BLaER1 treated with 17β-estradiol and CSF1 and Interleukin-3, amounts not matched to agents 10 nM and 100 nM (cell line): ENCODE data around the gene ECHDC1.
"Not testable (repeated sequence)": the region's sequence is repeated elsewhere in the genome, so short reads cannot be mapped to it uniquely, and the experiment has no call there.

ENCODE experiments used
- H3K27ac ChIP-seq, 11 experiments: shearing (Covaris generic); formaldehyde crosslinking; 2 replicates each; pipeline ENCODE4 v1.8.1; 2022
- H3K27me3 ChIP-seq, 11 experiments: shearing (Covaris generic); formaldehyde crosslinking; 2 replicates each; pipeline ENCODE4 v1.8.1; 2022
- H3K36me3 ChIP-seq, 11 experiments: shearing (Covaris generic); formaldehyde crosslinking; 2 replicates each; pipeline ENCODE4 v1.8.1; 2022
- H3K4me1 ChIP-seq, 10 experiments: shearing (Covaris generic); formaldehyde crosslinking; 2 replicates each; pipeline ENCODE4 v1.8.1; 2022
- H3K4me2 ChIP-seq, 11 experiments: shearing (Covaris generic); formaldehyde crosslinking; 2 replicates each; pipeline ENCODE4 v1.8.1; 2022
- H3K4me3 ChIP-seq, 10 experiments: shearing (Covaris generic); formaldehyde crosslinking; 2 replicates each; pipeline ENCODE4 v1.8.1; 2022
- H3K9ac ChIP-seq, 11 experiments: shearing (Covaris generic); formaldehyde crosslinking; 2 replicates each; pipeline ENCODE4 v1.8.1; 2022
- H3K9me3 ChIP-seq, 11 experiments: shearing (Covaris generic); formaldehyde crosslinking; replicated peaks in 1 of 11; 2 replicates each; pipeline ENCODE4 v1.8.1; 2022
- H4K20me1 ChIP-seq, 11 experiments: shearing (Covaris generic); formaldehyde crosslinking; 2 replicates each; pipeline ENCODE4 v1.8.1; 2022
- Cebpa-rat ChIP-seq, 11 experiments: shearing (Covaris generic); IDR thresholded peaks; 2 replicates each; pipeline ENCODE4 v1.8.1; 2022

The ECHDC1 gene

DNA sequence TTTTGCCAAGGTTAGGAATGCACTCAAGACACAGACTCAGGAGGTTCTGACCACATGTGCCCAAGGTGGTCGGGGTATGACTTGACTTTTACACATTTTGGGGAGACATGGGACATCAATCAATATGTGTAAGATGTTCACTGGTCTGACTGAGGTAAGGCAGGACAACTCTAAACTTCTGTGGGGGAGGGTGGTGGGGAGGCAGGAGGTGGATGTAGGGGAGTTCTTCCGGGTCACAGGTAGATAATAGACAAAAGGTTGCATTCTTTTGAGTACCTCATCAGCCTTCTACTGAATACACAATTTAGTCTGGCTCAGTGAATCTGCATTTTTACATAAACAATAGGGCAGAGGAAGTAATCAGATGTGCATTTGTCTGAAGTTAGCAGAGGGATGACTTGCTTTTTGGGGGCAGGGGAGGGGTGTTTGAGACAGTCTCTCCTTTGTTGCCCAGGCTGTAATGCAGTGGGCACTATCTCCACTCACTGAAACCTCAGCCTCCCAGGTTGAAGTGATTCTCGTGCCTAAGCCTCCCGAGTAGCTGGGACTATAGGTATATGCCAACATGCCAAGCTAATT lies 10.9 kb downstream of the ECHDC1 start:
- Histone ChIP-seq H3K36me3 (peaks cover 22 to 63% (median 36%) of the 10 kb centered on the region in 11 experiments; a peak in 20 of 22 replicates), H3K4me2 (peak overlapping the region in 7 of 11 experiments; percentile 63 to 78 (median 75); a peak in 12 of 22 replicates), H3K27me3 (no peaks in the 10 kb centered on the region), H4K20me1 (peaks cover 0 to 65% (median 38%) of the 10 kb centered on the region in 11 experiments; a peak in 15 of 22 replicates), H3K4me3 (no peak overlapping the region), H3K9me3 (no peaks in the 10 kb centered on the region; a peak in 1 of 22 replicates), H3K9ac (no peak overlapping the region), H3K27ac (peak overlapping the region in 5 of 11 experiments; percentile 9 to 67 (median 52); a peak in 8 of 22 replicates), H3K4me1 (peaks cover 10 to 45% (median 29%) of the 10 kb centered on the region in 10 experiments; a peak in 19 of 20 replicates)
- TF ChIP-seq Cebpa-rat (IDR thresholded peaks at IDR 0.05) = no peak

DNA sequence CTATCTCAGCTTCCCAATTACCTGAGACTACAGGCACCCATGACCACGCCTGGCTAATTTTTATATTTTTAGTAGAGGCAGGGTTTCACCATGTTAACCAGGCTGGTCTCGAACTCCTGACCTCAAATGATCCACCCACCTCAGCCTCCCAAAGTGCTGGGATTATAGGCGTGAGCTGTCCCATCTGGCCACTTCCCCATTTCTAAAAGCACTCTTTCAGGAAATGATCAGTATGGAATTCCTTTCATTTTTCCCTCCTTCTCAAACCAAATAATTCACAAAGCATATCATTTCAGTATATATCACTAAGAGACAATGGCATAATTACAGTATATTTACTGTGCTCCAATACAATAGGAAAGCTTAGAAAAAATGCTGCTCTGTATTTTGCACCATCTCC lies 12.2 kb downstream of the ECHDC1 start:
- not testable (repeated sequence) for H3K27me3 ChIP-seq, H3K27ac ChIP-seq, H3K9me3 ChIP-seq, H3K4me3 ChIP-seq, H3K9ac ChIP-seq
- H4K20me1 ChIP-seq = peaks cover 0 to 53% (median 26%) of the 10 kb centered on the region in 11 experiments; a peak in 14 of 22 replicates
- H3K4me2 ChIP-seq = peak overlapping the region in 4 of 11 experiments; percentile 18 to 52 (median 30); a peak in 4 of 22 replicates
- peaks cover 10 to 45% (median 29%) of the 10 kb centered on the region in 10 experiments; a peak in 19 of 20 replicates for H3K4me1 ChIP-seq
- peaks cover 35 to 67% (median 49%) of the 10 kb centered on the region in 11 experiments for H3K36me3 ChIP-seq

DNA sequence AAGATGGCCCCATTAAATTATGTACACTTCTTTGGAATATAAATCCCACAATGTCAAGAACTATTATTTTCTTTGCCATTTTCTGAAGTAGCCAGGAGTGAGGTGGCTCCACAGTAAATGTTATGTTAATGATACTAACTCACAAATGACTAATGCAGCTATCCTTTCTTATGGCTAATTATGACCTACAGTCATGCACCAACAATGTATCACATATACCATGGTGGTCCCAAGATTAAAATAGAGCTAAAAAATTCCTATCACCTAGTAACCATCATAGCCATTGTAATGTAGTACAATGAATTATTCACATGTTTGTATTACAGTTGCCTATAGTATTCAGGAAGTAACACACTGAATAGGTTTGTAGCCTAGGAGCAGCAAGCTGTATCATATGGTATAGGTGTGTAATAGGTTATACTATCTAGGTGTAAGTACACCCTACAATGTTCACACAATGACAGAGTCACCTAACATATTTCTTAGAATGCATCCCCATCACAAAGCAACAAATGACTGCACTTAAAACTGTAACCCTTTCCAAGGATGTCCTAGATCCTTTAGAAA lies 15.3 kb downstream of the ECHDC1 start:
- H3K4me2 ChIP-seq = no peak overlapping the region
- no peak for TF ChIP-seq Cebpa-rat (IDR thresholded peaks at IDR 0.05)
- no peak overlapping the region for H3K27ac ChIP-seq
- peaks cover 0 to 23% (median 11%) of the 10 kb centered on the region in 10 experiments; a peak in 12 of 20 replicates for H3K4me1 ChIP-seq
- H3K36me3 ChIP-seq = peaks cover 57 to 96% (median 74%) of the 10 kb centered on the region in 11 experiments
- no peak overlapping the region for H3K4me3 ChIP-seq
- peaks cover 0 to 39% (median 15%) of the 10 kb centered on the region in 11 experiments; a peak in 11 of 22 replicates for H4K20me1 ChIP-seq
- no peaks in the 10 kb centered on the region for H3K27me3 ChIP-seq
- no peaks in the 10 kb centered on the region for H3K9me3 ChIP-seq
- no peak overlapping the region for H3K9ac ChIP-seq

DNA sequence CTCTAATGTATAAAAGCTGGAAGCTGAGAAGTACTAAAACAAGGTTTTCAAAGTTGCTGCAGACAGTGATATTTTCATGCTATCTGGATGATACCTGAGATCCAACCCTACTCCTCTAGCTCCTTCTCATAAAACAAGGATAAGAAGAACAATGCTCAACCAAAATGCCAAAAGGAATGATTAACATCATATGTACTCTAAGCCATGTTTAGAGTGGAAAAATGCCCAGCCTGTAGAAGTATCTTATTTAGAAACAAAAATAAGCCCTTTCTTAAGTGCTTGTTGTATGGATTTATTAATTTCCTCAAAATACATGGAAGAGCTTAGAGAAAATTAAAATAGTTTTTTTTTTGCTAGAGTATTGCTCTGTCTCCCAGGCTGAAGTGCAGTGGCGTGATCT lies 23.7 kb downstream of the ECHDC1 start:
- peaks cover 48 to 100% (median 84%) of the 10 kb centered on the region in 11 experiments for H3K36me3 ChIP-seq

DNA sequence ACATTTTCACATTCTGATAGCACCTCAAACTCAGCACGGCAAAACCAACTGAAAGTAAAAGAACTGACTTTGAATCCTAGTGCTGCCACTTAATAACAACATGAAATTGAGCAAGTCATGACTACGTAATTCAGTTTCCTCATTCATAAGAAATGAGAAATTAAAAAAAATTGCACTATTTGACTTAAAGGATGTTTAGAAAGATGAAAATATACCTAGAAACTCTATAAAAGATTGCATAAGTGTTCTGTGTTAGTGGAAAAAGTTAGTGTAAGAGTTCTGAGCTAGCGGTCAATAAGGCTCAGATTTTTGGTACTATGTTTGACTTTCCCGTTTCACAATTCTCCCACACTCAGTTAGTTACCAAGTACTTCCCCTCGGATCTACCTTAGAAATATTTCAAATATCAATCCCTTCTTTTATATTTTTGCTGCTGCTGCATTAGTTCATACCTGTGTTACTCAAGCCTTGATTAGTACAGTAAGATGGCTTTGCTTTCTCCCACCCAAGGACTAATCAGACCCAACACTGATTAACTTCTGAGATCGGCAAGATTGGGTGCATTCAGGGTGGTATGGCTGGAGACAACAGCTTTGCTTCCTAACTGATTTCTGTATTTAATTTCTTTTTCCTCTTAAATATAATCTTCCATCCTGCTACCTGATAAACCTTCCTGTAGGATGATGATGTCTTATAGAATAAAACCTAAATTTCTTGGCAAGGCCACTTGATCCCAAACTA lies 25.9 kb downstream of the ECHDC1 start:
- Histone ChIP-seq H3K36me3 (peaks cover 62 to 100% (median 85%) of the 10 kb centered on the region in 11 experiments), H3K27me3 (no peaks in the 10 kb centered on the region), H4K20me1 (peaks cover 0 to 32% (median 0%) of the 10 kb centered on the region in 11 experiments; a peak in 6 of 22 replicates), H3K4me3 (no peak overlapping the region), H3K9me3 (no peaks in the 10 kb centered on the region; a peak in 1 of 22 replicates), H3K27ac (no peak overlapping the region), H3K9ac (no peak overlapping the region), H3K4me2 (no peak overlapping the region), H3K4me1 (no peaks in the 10 kb centered on the region)
- no peak for TF ChIP-seq Cebpa-rat (IDR thresholded peaks at IDR 0.05)

More for the DNA sequence above, 23.7 kb downstream of the ECHDC1 start:
- Histone ChIP-seq H3K9ac (no peak overlapping the region), H3K4me1 (no peaks in the 10 kb centered on the region), H3K9me3 (no peaks in the 10 kb centered on the region), H3K4me2 (no peak overlapping the region), H4K20me1 (peaks cover 0 to 32% (median 0%) of the 10 kb centered on the region in 11 experiments; a peak in 5 of 22 replicates), H3K4me3 (no peak overlapping the region), H3K27me3 (no peaks in the 10 kb centered on the region), H3K27ac (no peak overlapping the region)
- no peak for TF ChIP-seq Cebpa-rat (IDR thresholded peaks at IDR 0.05)

DNA sequence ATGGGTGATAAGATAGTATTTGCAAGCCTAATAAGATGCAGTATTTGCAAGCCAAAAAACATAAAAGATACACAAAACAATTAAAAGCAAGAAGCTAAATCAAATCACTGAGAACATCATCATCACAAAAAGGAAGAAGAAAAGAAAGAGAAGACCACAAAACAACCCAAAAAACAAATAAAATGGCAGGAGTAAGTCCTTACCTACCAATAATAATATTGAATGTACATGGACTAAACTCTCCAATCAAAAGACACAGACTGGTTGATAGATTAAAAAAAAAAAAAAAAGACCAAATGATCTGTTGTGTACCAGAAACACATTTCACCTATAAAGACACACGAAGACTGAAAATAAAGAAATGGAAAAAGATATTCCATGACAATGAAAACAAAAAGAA lies 37.7 kb downstream of the ECHDC1 start:
- H3K9ac ChIP-seq = no peak overlapping the region
- no peak overlapping the region for H3K4me2 ChIP-seq
- 0 out of 22 replicates have a peak, but pooled peaks cover 0 to 3% (median 0%) of the 10 kb centered on the region in 11 experiments for H3K27me3 ChIP-seq
- TF ChIP-seq Cebpa-rat (IDR thresholded peaks at IDR 0.05) = no peak
- H3K9me3 ChIP-seq = peaks cover 40 to 52% (median 46%) of the 10 kb centered on the region in 11 experiments
- no peak overlapping the region for H3K4me3 ChIP-seq
- H3K36me3 ChIP-seq = peaks cover 35 to 69% (median 60%) of the 10 kb centered on the region in 11 experiments
- H4K20me1 ChIP-seq = peaks cover 18 to 51% (median 37%) of the 10 kb centered on the region in 11 experiments; a peak in 20 of 22 replicates
- H3K4me1 ChIP-seq = peaks cover 10 to 33% (median 20%) of the 10 kb centered on the region in 10 experiments
- H3K27ac ChIP-seq = no peak overlapping the region

DNA sequence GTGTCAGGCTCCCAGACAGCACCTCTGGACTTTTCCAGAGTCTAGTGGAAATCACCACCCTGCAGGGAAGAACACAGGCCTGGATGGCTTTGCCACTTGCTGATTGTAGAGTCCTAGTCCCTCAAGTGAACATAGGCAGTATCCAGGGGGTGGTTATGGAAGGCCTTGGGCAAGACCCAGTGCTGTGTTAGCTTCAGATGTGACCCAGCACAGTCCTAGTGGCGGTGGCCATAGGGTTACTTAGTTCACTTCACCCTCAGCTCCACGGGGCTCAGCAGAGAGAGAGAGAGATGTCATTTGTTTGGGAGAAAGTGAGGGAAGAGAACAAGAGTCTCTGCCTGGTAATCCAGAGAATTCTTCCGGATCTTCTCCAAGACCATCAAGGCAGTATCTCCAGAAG lies 39.5 kb downstream of the ECHDC1 start:
- peak overlapping the region; percentile 4 to 73 (median 42); a peak in 20 of 22 replicates for H3K4me2 ChIP-seq
- H3K27me3 ChIP-seq = 0 out of 22 replicates have a peak, but pooled peaks cover 0 to 3% (median 0%) of the 10 kb centered on the region in 11 experiments
- peaks cover 30 to 34% (median 32%) of the 10 kb centered on the region in 11 experiments for H3K9me3 ChIP-seq
- no peak overlapping the region for H3K4me3 ChIP-seq
- peaks cover 21 to 62% (median 47%) of the 10 kb centered on the region in 11 experiments; a peak in 20 of 22 replicates for H4K20me1 ChIP-seq
- H3K27ac ChIP-seq = peak overlapping the region in 1 of 11 experiments; percentile 1; a peak in 1 of 22 replicates
- H3K36me3 ChIP-seq = peaks cover 23 to 69% (median 53%) of the 10 kb centered on the region in 11 experiments
- peaks cover 10 to 38% (median 20%) of the 10 kb centered on the region in 10 experiments for H3K4me1 ChIP-seq
- H3K9ac ChIP-seq = peak overlapping the region in 1 of 11 experiments; percentile 16; a peak in 2 of 22 replicates
- TF ChIP-seq Cebpa-rat (IDR thresholded peaks at IDR 0.05) = no peak
